ENCODE results near the gene PANX2. TPM values are rescaled to one million over a fixed set of nuclear protein-coding genes. Genes with fewer than 3 reads are reported as not detected.

Gene PANX2
- total RNA-seq, 1 donor from 2014 or later = 0.34 TPM

- no peak for DNase-seq
Measured at GRCh38 chr22:50216684-50217520, 46.4 kb downstream of the PANX2 start.

- no peak for DNase-seq
Measured at GRCh38 chr22:50217543-50218152, 47.1 kb downstream of the PANX2 start.

- no peak for DNase-seq
Measured at GRCh38 chr22:50218153-50218995, 47.8 kb downstream of the PANX2 start.

- DNase-seq = peak; percentile 82
Measured at GRCh38 chr22:50218996-50219727, 48.6 kb downstream of the PANX2 start.

GRCh38 chr22:50219800-50220602 lies 49.5 kb downstream of the PANX2 start:
- no peak for DNase-seq

GRCh38 chr22:50220603-50221409 lies 50.3 kb downstream of the PANX2 start:
- no peak for DNase-seq

- no peak for DNase-seq
Measured at GRCh38 chr22:50221410-50222300, 51.1 kb downstream of the PANX2 start.

- DNase-seq = no peak
Measured at GRCh38 chr22:50222508-50222907, 52.0 kb downstream of the PANX2 start.

GRCh38 chr22:50224071-50224470 lies 53.5 kb downstream of the PANX2 start:
- no peak for DNase-seq

- no peak for DNase-seq
Measured at GRCh38 chr22:50225200-50225969, 54.9 kb downstream of the PANX2 start.

- DNase-seq = no peak
Measured at GRCh38 chr22:50226063-50226874, 55.7 kb downstream of the PANX2 start.

GRCh38 chr22:50226875-50227165 lies 56.3 kb downstream of the PANX2 start:
- no peak for DNase-seq

GRCh38 chr22:50227579-50228215 lies 57.2 kb downstream of the PANX2 start:
- no peak for DNase-seq

GRCh38 chr22:50228366-50228765 lies 57.8 kb downstream of the PANX2 start:
- no peak for DNase-seq

- DNase-seq = no peak
Measured at GRCh38 chr22:50229370-50229769, 58.8 kb downstream of the PANX2 start.
